HEK293T (cell line): ENCODE measurements around the gene BCAP29.

Source experiments
- CTCF ChIA-PET: fragments of 350-600 bp; formaldehyde crosslinking; extraction: SDS; loops from one replicate; lab custom pipeline; 2021; ENCODE audit warnings: antibody characterized with exemption, inconsistent platforms; lab: Yijun Ruan, JAX
- POLR2A ChIA-PET: fragments of 350-600 bp; formaldehyde crosslinking; extraction: SDS; loops from one replicate; lab custom pipeline; 2020; ENCODE audit warnings: antibody characterized with exemption, inconsistent platforms; lab: Yijun Ruan, JAX
- DNase-seq: peaks from one replicate; pipeline ENCODE4 v3.0.0; 2012; ENCODE audit warnings: mixed read lengths; ENCODE audit errors: extremely low spot score
- ARNT ChIP-seq: fragments of 450-650 bp; IDR thresholded peaks from 2 replicates; pipeline ENCODE4 v1.6.1; 2017; ENCODE audit warnings: mild to moderate bottlenecking
- BHLHE40 ChIP-seq: fragments of 450-650 bp; IDR thresholded peaks from 2 replicates; pipeline ENCODE4 v1.6.1; 2016; ENCODE audit warnings: mild to moderate bottlenecking, moderate library complexity, borderline replicate concordance
- CTBP1 ChIP-seq: fragments of 450-650 bp; IDR thresholded peaks from 2 replicates; pipeline ENCODE4 v1.6.1; 2016; ENCODE audit warnings: borderline replicate concordance
- ELF4 ChIP-seq: fragments of 450-650 bp; IDR thresholded peaks from 2 replicates; pipeline ENCODE4 v1.6.1; 2017; ENCODE audit warnings: antibody characterized with exemption
- FOXA1 ChIP-seq: fragments of 450-650 bp; IDR thresholded peaks from 2 replicates; pipeline ENCODE4 v1.6.1; 2016; ENCODE audit warnings: mild to moderate bottlenecking
- FOXK2 ChIP-seq: fragments of 450-650 bp; IDR thresholded peaks from 2 replicates; pipeline ENCODE4 v1.6.1; 2016; ENCODE audit warnings: mild to moderate bottlenecking
- FOXM1 ChIP-seq: fragments of 450-650 bp; IDR thresholded peaks from 2 replicates; pipeline ENCODE4 v1.6.1; 2017; ENCODE audit warnings: mild to moderate bottlenecking, borderline replicate concordance
- HDGF ChIP-seq: fragments of 450-650 bp; IDR thresholded peaks from 2 replicates; pipeline ENCODE4 v1.6.1; 2017; ENCODE audit warnings: antibody characterized with exemption, borderline replicate concordance
- L3MBTL2 ChIP-seq: fragments of 450-650 bp; conservative IDR thresholded peaks from 2 replicates; pipeline ENCODE4 v1.6.1; 2016; ENCODE audit warnings: mild to moderate bottlenecking
- LEF1 ChIP-seq: fragments of 450-650 bp; IDR thresholded peaks from 2 replicates; pipeline ENCODE4 v1.6.1; 2017; ENCODE audit warnings: mild to moderate bottlenecking, borderline replicate concordance
- NFRKB ChIP-seq: fragments of 450-650 bp; IDR thresholded peaks from 2 replicates; pipeline ENCODE4 v1.6.1; 2016; ENCODE audit warnings: mild to moderate bottlenecking, moderate library complexity
- PKNOX1 ChIP-seq: fragments of 450-650 bp; IDR thresholded peaks from 2 replicates; pipeline ENCODE4 v1.6.1; 2016
- SP1 ChIP-seq: fragments of 450-650 bp; IDR thresholded peaks from 2 replicates; pipeline ENCODE4 v1.6.1; 2017
- SUZ12 ChIP-seq: fragments of 450-650 bp; IDR thresholded peaks from 2 replicates; pipeline ENCODE4 v1.6.1; 2016; ENCODE audit warnings: mild to moderate bottlenecking
- TARDBP ChIP-seq: fragments of 450-650 bp; IDR thresholded peaks from 2 replicates; pipeline ENCODE4 v1.6.1; 2016
- ZNF384 ChIP-seq: fragments of 450-650 bp; IDR thresholded peaks from 2 replicates; pipeline ENCODE4 v1.6.1; 2016

BCAP29 gene

GRCh38 chr7:107644309-107644974, 64.4 kb downstream of the BCAP29 start:
- ChIA-PET POLR2A (no interaction called here), CTCF (no interaction called here)
- no peak for DNase-seq
- no peak for TF ChIP-seq SP1
- TF ChIP-seq L3MBTL2: no peak
- TF ChIP-seq PKNOX1: no peak
- TF ChIP-seq FOXA1: no peak
- TF ChIP-seq LEF1: no peak
- no peak for TF ChIP-seq HDGF
- TF ChIP-seq TARDBP: no peak
- no peak for TF ChIP-seq FOXM1
- no peak for TF ChIP-seq BHLHE40
- TF ChIP-seq ARNT: no peak
- TF ChIP-seq ELF4: no peak
- no peak for TF ChIP-seq NFRKB
- no peak for TF ChIP-seq SUZ12
- TF ChIP-seq FOXK2: no peak
- TF ChIP-seq CTBP1: no peak
- TF ChIP-seq ZNF384: no peak

- POLR2A ChIA-PET: no interaction called here
- TF ChIP-seq SP1: no peak
- TF ChIP-seq ELF4: no peak
- no peak for TF ChIP-seq LEF1
- no peak for TF ChIP-seq SUZ12
- no peak for TF ChIP-seq FOXA1
- TF ChIP-seq TARDBP: no peak
- no peak for TF ChIP-seq ARNT
- no peak for TF ChIP-seq L3MBTL2
- TF ChIP-seq HDGF: no peak
- no peak for TF ChIP-seq FOXM1
- no peak for TF ChIP-seq FOXK2
- no peak for TF ChIP-seq CTBP1
- CTCF ChIA-PET: no interaction called here
- no peak for DNase-seq
These were observed 72.6 kb downstream of the BCAP29 start for GRCh38 chr7:107652642-107653041.

- TF ChIP-seq FOXA1: no peak
- no peak for TF ChIP-seq L3MBTL2
- no peak for TF ChIP-seq HDGF
- no peak for TF ChIP-seq LEF1
- no peak for TF ChIP-seq ARNT
- ChIA-PET POLR2A (no interaction called here), CTCF (no interaction called here)
- no peak for DNase-seq
These were observed 78.4 kb downstream of the BCAP29 start for GRCh38 chr7:107658467-107658866.

- TF ChIP-seq LEF1 (no peak), FOXM1 (no peak), HDGF (no peak), CTBP1 (no peak), FOXK2 (no peak), SP1 (no peak), ELF4 (no peak), ZNF384 (no peak), FOXA1 (no peak), ARNT (no peak)
- CTCF ChIA-PET: no interaction called here
- POLR2A ChIA-PET: no interaction called here
- DNase-seq: no peak
These were observed 79.6 kb downstream of the BCAP29 start for GRCh38 chr7:107659666-107660065.

- no peak for DNase-seq
- ChIA-PET POLR2A (no interaction called here), CTCF (no interaction called here)
- TF ChIP-seq L3MBTL2 (no peak), ZNF384 (no peak), CTBP1 (no peak), SUZ12 (no peak), FOXA1 (no peak), FOXK2 (no peak), LEF1 (no peak), SP1 (no peak), PKNOX1 (no peak), ARNT (no peak), ELF4 (no peak)
These were observed 80.5 kb downstream of the BCAP29 start, which contains the start of gene SLC26A4 for GRCh38 chr7:107660381-107661080. TSS of gene SLC26A4 (plus strand) at chr7:107660828. CDS start at chr7:107661642, 814 bp downstream.

- POLR2A ChIA-PET: no interaction called here
- CTCF ChIA-PET: interaction anchor here (0.6 to 1.1 kb wide), 3 partner anchors 214 to 703 kb away, joined by 3 read pairs; no protein-coding TSS in a partner anchor
- peak; percentile 63 for DNase-seq
These were observed 81.2 kb downstream of the BCAP29 start for GRCh38 chr7:107661081-107661864.

More at GRCh38 chr7:107661081-107661864, 81.2 kb downstream of the BCAP29 start:
- TF ChIP-seq L3MBTL2 (peak; percentile 86), ZNF384 (no peak)
